NCI-H1694 (cell line): ENCODE results near the gene SMIM44.
"Not testable (repeated sequence)": the region's sequence is repeated elsewhere in the genome, so short reads cannot be mapped to it uniquely, and the experiment has no call there.

Experiments
- DNase-seq: peaks from one replicate; lab custom pipeline; 2025; lab: John Stamatoyannopoulos, UW

SMIM44 gene

DNA sequence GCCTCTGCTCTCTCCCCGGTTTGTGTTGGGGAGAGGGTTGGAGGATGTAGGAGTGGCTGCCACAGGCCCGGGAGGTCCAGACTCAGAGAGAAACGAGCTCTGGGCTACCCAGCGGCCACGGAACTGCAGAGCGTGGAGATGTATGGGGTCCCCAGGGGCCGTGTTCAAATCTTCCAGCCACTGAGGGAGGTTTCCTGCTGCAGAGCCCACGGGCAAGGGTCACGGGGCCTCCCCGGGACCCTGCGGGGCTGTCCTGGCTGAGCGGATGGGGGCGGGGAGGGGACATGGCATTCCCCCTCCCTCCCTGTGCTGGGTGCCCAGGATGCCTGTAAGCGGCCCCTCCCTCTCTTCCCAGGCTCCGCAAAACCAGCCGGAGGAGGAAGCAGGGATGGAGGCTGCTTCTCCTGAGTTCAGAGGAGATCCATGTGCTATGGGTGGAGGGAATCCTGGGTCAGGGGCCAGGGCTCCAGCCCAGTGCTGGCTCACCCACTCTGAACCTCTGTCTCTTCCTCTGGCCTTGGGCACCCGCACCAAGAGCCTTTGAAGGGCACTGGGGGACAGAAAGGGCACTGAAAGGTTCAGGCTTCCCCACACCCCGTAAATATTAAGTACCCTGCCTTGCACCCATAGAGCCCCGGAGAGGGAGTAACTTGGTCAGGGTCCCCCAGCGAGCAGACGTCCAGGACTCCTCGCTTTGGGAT is 25.6 kb downstream of the SMIM44 start:
- no peak for DNase-seq

GRCh38 chr19:3456925-3457527 is 26.2 kb downstream of the SMIM44 start:
- no peak for DNase-seq

DNA sequence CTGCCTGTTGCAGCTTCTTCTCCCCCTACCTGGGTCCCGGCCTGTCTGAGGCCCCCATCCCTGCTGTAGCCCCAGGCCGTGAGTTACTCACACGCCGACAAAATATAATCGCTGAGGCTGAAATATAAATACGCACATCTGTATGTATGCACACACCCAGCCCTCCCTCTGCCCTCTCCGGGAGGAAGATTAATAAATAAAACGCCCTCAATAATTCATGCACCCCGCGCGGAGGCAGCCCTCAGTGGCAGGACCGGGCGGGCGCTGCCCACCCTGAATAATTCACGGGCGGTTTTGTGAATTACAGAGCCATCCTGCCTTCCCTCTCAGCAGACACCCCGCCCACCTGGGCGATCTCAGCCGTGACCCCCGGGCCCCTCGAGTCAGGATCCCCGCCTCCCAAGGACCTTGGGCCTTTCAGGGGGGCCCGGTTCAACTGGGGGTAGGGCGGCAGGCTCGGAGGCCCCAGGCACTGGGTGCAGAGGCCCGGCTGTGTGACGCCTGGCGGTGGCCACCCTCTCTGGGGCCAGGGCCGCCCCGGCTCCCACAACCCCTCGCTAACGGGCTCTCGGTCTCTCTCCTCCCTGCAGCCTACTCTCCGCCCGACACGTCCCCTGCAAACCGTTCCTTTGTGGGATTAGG is 27.2 kb downstream of the SMIM44 start:
- no peak for DNase-seq

DNA sequence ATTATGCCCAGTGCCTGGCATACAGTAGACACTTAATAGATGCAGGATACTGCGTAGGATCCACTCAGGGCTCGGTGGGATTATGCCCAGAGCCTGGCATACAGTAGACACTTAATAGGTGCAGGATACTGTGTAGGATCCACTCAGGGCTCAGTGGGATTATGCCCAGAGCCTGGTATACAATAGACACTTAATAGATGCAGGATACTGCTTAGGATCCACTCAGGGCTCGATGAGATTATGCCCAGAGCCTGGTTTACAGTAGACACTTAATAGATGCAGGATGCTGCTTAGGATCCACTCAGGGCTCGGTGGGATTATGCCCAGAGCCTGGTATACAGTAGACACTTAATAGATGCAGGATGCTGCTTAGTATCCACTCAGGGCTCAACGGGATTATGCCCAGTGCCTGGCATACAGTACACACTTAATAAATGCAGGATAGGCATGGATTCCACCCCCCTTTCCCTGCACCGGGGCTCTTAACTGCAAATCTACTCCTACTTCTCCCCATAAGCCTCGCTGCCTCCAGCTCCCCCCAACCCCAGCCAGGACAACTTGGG is 27.8 kb downstream of the SMIM44 start:
- DNase-seq: no peak

DNA sequence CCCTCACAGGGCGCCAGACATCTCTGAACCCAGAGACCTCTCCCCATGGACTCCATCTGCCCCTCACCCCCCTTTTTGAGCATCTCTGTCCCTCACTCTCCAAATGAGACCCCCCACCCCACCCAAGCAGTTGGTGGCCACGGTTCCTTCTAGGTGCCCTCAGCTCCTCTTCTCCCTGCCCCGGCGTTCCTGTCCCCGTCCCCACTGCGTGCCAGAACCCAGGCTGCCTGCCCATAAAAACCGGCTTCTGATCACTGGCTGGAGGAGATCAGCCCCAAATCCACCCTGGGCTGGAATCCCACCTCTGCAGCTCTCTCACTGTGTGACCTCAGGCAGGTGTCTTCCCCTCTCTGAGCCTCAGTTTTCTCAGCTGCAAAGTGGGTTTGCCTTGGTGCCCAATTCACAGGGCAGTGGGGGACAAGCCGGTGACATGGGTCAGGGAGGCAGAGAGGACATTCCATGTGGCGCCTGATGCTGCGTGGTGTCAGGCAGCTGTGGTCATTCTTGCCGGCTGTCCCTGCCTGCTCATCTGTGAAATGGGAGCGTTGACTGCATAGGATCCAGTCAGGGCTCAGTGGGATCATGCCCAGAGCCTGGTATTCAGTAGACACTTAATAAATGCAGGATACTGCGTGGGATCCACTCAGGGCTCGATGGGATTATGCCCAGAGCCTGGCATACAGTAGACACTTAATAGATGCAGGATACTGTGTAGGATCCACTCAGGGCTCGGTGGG is 28.4 kb downstream of the SMIM44 start:
- DNase-seq: no peak

DNA sequence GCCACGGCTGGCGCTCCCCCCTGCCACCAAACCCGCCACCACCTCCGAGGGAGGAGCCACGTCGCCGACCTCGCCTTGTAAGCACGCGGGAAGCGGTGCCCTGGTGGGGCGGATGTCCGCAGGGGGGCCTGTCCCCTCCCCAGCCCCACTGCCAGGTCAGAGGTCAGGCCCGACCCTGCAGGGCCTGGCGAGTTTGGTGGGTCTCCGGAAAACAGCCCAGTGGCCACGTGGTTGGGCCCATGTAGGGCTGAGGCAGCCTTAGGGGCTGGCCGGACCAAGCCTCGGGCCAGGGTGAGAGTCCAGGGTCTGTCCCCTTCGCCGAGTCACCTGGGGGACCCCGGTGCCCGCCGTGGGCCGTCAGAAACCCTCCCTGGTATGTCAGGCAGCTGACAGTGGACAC is 29.4 kb downstream of the SMIM44 start:
- DNase-seq: no peak

DNA sequence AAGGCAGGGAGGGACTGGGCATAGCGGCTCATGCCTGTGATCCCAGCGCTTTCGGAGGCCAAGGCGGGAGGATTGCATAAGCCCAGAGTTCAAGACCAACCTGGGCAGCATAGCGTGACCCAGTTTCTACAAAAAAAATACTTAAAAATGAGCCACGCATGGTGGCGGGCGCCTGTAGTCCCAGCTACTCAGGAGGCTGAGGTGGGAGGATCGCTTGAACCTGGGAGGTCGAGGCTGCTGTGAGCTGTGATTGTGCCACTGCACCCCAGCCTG is 30.4 kb downstream of the SMIM44 start:
- DNase-seq: not testable (repeated sequence)

DNA sequence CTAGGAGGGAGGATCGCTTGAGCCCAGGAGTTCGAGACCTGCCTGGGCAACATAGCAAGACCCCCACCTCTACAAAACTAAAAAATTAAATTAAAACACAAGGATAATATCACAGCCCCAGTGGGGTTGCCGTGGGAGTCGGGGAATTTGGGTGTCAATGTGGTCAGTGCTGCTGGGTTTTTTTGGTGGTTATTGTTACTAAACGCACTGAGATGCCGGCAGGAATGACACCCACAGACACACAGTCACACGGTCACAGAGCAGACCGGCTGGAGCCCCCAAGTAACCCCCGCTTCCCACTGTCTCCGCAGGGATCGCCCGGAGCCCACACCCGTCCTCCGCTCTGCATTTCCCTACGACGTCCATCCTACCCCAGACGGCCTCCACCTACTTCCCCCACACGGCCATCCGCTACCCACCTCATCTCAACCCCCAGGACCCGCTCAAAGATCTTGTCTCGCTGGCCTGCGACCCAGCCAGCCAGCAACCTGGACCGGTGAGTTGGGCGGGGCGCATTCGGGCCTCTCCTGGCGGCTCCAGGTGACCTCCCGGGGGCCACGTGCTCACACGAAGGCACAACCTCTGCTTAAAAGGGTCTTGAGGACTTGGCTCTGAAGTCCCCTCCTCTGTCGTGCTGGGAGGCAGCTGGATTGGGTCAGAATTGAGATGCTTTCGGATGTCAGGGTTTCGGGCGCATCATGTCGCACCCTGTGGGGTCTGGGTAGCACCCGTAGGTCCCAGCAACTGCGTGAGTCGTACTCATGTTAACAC is 30.9 kb downstream of the SMIM44 start:
- DNase-seq: no peak

- no peak for DNase-seq
Measured at GRCh38 chr19:3451451-3451866, 31.8 kb downstream of the SMIM44 start.

GRCh38 chr19:3450796-3451411 is 32.3 kb downstream of the SMIM44 start:
- DNase-seq: no peak

- no peak for DNase-seq
Measured at GRCh38 chr19:3448616-3449334, 34.5 kb downstream of the SMIM44 start.

GRCh38 chr19:3446657-3447056 is 36.6 kb downstream of the SMIM44 start:
- not testable (repeated sequence) for DNase-seq

- no peak for DNase-seq
Measured at GRCh38 chr19:3444695-3445234, 38.5 kb downstream of the SMIM44 start.

- DNase-seq: no peak
Measured at GRCh38 chr19:3443840-3444694, 39.2 kb downstream of the SMIM44 start.

GRCh38 chr19:3442487-3443071 is 40.7 kb downstream of the SMIM44 start:
- no peak for DNase-seq

DNA sequence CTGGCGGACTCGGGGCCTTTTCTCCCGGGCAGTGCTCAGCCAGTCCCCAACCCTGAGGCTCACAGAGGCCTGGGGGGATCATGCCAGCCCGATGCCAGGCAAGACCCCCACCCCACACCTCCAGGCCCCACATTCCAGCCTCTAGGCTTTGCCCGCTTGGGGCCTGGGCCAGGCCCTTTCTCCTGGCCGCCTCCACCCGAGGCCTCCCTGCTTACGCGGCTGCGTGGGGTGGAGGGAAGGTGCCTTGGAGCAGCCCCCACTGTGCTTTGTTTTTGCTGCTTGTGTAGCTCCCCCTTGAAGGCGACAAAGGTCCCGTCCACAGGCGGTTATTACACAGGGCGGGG is 41.3 kb downstream of the SMIM44 start:
- no peak for DNase-seq

DNA sequence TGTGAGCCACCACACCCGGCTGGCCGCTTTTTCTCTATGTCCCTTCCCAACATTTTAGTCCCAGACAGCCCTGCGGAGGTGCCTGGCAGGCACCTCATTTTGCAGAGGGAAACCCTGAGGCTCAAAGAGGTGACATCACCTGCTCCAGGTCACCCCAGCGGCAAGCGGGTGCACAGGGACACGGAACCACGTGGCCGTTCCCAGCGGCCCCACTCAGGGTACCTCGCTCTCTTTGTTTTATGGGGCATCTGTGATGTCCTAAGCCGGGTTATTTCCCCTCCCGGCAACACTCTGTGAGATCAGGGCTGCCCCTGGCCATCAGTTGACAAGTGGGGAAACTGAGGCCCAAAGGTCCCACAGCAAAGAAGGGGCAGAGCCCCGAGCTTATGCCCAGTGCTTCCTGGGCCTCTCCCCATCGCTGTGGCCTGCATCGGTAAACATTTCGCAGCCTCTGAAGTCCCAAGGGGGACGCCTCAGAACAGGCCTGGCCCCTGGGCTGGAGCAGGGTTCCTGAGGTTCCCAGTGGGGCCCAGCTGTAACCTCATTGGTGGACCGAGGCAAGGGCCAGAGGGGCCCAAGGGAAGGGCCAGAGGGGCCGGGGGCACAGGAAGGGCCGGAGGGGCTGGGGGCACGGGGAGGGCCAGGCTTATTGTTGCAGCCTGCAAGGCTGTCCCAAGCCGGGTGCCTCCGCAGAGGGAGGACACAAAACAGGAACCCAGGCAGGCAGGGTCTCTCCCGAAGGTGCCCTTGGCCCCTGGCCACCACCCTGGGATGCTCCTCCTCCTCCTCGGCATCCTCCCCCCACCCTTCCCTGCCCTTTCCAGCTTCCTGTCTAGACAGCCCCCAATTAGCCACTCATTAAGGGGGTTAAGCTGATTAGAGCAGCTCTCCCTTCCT is 41.9 kb downstream of the SMIM44 start:
- DNase-seq: no peak

- no peak for DNase-seq
Measured at GRCh38 chr19:3440082-3440481, 43.2 kb downstream of the SMIM44 start.
